A673 (cell line): ENCODE results near the gene TEX44. TPM values are rescaled to one million over a fixed set of nuclear protein-coding genes. Genes with fewer than 3 reads are reported as not detected.

Source experiments
- BruUV-seq: library from RNA; stranded (reverse); fragments of 400-500 nt; replicated peaks from 2 replicates; lab custom pipeline; 2021; lab: Mats Ljungman, UMichigan
- CTCF ChIA-PET: fragments of 300-600 bp; sonication (Branson Sonifier 250); formaldehyde crosslinking; loops from one replicate; lab custom pipeline; 2022; ENCODE audit warnings: antibody characterized with exemption; lab: Charles Lee
- POLR2A ChIA-PET: fragments of 300-600 bp; sonication (Branson Sonifier 250); formaldehyde crosslinking; loops from one replicate; lab custom pipeline; 2022; ENCODE audit warnings: antibody characterized with exemption; ENCODE audit not compliant: low non-redundant PET; lab: Charles Lee
- DNase-seq: peaks from one replicate; pipeline ENCODE4 v3.0.0-alpha.2; 2015; ENCODE audit warnings: low spot score
- H3K27ac ChIP-seq: fragments of 200-600 bp; sonication (generic); 2 replicates; pipeline ENCODE4 v1.5.1; 2016; ENCODE audit warnings: mixed run types, low read depth, mild to moderate bottlenecking, mixed read lengths, antibody characterized with exemption, low read length; ENCODE audit not compliant: poor library complexity, severe bottlenecking
- H3K27me3 ChIP-seq: fragments of 200-600 bp; sonication (generic); replicated peaks from 2 replicates; pipeline ENCODE4 v1.6.1; 2017; ENCODE audit warnings: mixed run types, low read depth, mild to moderate bottlenecking, mixed read lengths, antibody characterized with exemption, low read length; ENCODE audit not compliant: insufficient read depth, poor library complexity
- H3K36me3 ChIP-seq: fragments of 200-600 bp; sonication (generic); 2 replicates; pipeline ENCODE4 v1.6.1; 2016; ENCODE audit warnings: mixed run types, mild to moderate bottlenecking, mixed read lengths, antibody characterized with exemption, low read length; ENCODE audit not compliant: insufficient read depth, poor library complexity, severe bottlenecking
- H3K4me1 ChIP-seq: fragments of 200-600 bp; sonication (generic); 2 replicates; pipeline ENCODE4 v1.6.1; 2017; ENCODE audit warnings: mixed run types, mild to moderate bottlenecking, mixed read lengths, antibody characterized with exemption, low read length; ENCODE audit not compliant: insufficient read depth, poor library complexity, severe bottlenecking
- H3K4me3 ChIP-seq: fragments of 200-600 bp; sonication (generic); 2 replicates; pipeline ENCODE4 v1.5.1; 2016; ENCODE audit warnings: low read depth, mixed run types, mild to moderate bottlenecking, mixed read lengths, low read length; ENCODE audit not compliant: poor library complexity, severe bottlenecking
- H3K9me3 ChIP-seq: fragments of 200-600 bp; sonication (generic); 2 replicates; pipeline ENCODE4 v1.6.1; 2016; ENCODE audit warnings: mixed run types, low read depth, mild to moderate bottlenecking, mixed read lengths, antibody characterized with exemption, low read length; ENCODE audit not compliant: poor library complexity, severe bottlenecking
- EZH2 ChIP-seq: fragments of 200-600 bp; sonication (generic); IDR thresholded peaks from 2 replicates; pipeline ENCODE4 v1.6.1; 2017; ENCODE audit warnings: borderline replicate concordance, low read depth, mild to moderate bottlenecking, mixed read lengths, antibody characterized with exemption, low read length; ENCODE audit not compliant: poor library complexity, severe bottlenecking
- intact Hi-C: fragments of 100-400 bp; cut with micrococcal nuclease; formaldehyde crosslinking; loops from one replicate; pipeline ENCODE4 v1.10.0; 2022; ENCODE audit not compliant: unreplicated experiment
- total RNA-seq: library from RNA; stranded (reverse); gene quantifications from 2 replicates; pipeline ENCODE4 v1.2.3, GENCODE V29; 2021
- TF ChIP-seq, protein P1 (sequence below): fragments of 300-800, 200-600 bp; sonication (generic); conservative IDR thresholded peaks from 2 replicates; pipeline ENCODE4 v1.5.1; 2017; ENCODE audit warnings: low read depth, mild to moderate bottlenecking, antibody characterized with exemption, low read length, moderate library complexity, mixed read lengths

Gene TEX44
- total RNA-seq, 1 experiment from 2014 or later: not detected

- POLR2A ChIA-PET: no interaction called here
- CTCF ChIA-PET: no interaction called here
- Histone ChIP-seq H3K4me3 (no peak overlapping the region), H3K36me3 (no peaks in the 10 kb centered on the region), H3K27me3 (no peaks in the 10 kb centered on the region), H3K9me3 (no peaks in the 10 kb centered on the region), H3K27ac (no peak overlapping the region), H3K4me1 (no peaks in the 10 kb centered on the region)
- no peak for TF ChIP-seq EZH2
- TF ChIP-seq, protein P1, sequence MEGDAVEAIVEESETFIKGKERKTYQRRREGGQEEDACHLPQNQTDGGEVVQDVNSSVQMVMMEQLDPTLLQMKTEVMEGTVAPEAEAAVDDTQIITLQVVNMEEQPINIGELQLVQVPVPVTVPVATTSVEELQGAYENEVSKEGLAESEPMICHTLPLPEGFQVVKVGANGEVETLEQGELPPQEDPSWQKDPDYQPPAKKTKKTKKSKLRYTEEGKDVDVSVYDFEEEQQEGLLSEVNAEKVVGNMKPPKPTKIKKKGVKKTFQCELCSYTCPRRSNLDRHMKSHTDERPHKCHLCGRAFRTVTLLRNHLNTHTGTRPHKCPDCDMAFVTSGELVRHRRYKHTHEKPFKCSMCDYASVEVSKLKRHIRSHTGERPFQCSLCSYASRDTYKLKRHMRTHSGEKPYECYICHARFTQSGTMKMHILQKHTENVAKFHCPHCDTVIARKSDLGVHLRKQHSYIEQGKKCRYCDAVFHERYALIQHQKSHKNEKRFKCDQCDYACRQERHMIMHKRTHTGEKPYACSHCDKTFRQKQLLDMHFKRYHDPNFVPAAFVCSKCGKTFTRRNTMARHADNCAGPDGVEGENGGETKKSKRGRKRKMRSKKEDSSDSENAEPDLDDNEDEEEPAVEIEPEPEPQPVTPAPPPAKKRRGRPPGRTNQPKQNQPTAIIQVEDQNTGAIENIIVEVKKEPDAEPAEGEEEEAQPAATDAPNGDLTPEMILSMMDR: no peak
- no peak for DNase-seq
- no TSS peak for BruUV-seq
- intact Hi-C loops: no loop called here
Observed at GRCh38 chr2:231634951-231635875, 42.5 kb downstream of the TEX44 start.

- no peaks in the 10 kb centered on the region for H3K27me3 ChIP-seq
- no peak overlapping the region for H3K27ac ChIP-seq
- ChIA-PET CTCF (no interaction called here), POLR2A (no interaction called here)
- no peaks in the 10 kb centered on the region for H3K9me3 ChIP-seq
- H3K36me3 ChIP-seq: no peaks in the 10 kb centered on the region
- intact Hi-C loops: no loop called here
- no peak overlapping the region for H3K4me3 ChIP-seq
- DNase-seq: no peak
- BruUV-seq: no TSS peak
- TF ChIP-seq, protein P1: no peak
- TF ChIP-seq EZH2: no peak
- H3K4me1 ChIP-seq: no peaks in the 10 kb centered on the region
Observed at GRCh38 chr2:231640241-231640640, 47.6 kb downstream of the TEX44 start.

DNA sequence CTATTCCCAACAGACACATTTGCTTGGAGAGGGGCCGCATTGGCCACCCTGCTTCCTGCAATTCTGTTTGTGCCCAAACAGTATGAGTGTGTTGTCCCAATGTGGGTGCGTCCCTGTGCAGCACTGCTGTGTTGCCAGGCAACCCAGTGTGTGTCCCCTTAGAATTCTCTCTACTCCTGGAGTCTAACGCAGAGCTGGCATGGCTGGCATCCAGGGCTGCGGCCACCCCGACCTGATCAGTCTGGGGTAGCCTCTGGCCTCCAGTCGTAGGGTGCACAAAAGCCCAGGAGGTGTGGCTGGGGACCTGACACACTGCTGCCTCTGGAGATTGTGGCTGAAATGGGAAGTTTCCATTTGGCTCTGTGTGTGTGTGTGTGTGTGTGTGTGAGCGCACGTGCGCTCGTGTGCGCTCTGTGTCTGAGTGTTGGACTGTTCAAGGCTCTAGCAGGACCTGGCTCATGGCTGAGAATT lies 48.0 kb downstream of the TEX44 start:
- no peak for DNase-seq
- Histone ChIP-seq H3K27me3 (no peaks in the 10 kb centered on the region), H3K36me3 (no peaks in the 10 kb centered on the region), H3K9me3 (no peaks in the 10 kb centered on the region), H3K4me1 (no peaks in the 10 kb centered on the region), H3K27ac (no peak overlapping the region), H3K4me3 (no peak overlapping the region)
- POLR2A ChIA-PET: no interaction called here
- CTCF ChIA-PET: no interaction called here
- TF ChIP-seq EZH2: no peak
- TF ChIP-seq, protein P1: no peak
- no TSS peak for BruUV-seq
- intact Hi-C loops: no loop called here
